SU-DHL-6 (cell line): ENCODE measurements around the gene LHX1.

Source experiments
- H2AFZ ChIP-seq: fragments of 200-600 bp; sonication (generic); 2 replicates; pipeline ENCODE4 v1.6.1; 2014; ENCODE audit warnings: low read depth, mild to moderate bottlenecking, moderate library complexity, mixed read lengths, antibody characterized with exemption, low read length; ENCODE audit not compliant: severe bottlenecking
- H3F3A ChIP-seq: fragments of 200-600 bp; shearing (Covaris generic); 2 replicates; pipeline ENCODE4 v1.6.0; 2016; ENCODE audit warnings: antibody characterized with exemption, mild to moderate bottlenecking; ENCODE audit not compliant: insufficient read depth
- H3K27ac ChIP-seq: fragments of 200-600 bp; sonication (generic); 2 replicates; pipeline ENCODE4 v1.5.1; 2016; ENCODE audit warnings: low read depth, mild to moderate bottlenecking, low read length, moderate library complexity, mixed read lengths
- H3K27me3 ChIP-seq: fragments of 200-600 bp; sonication (generic), shearing (Covaris generic); 2 replicates; pipeline ENCODE4 v1.6.0; 2014; ENCODE audit warnings: mild to moderate bottlenecking, low read length
- H3K36me3 ChIP-seq: fragments of 200-600 bp; sonication (generic); 2 replicates; pipeline ENCODE4 v1.6.1; 2014; ENCODE audit warnings: mild to moderate bottlenecking, low read length, mixed read lengths
- H3K4me2 ChIP-seq: fragments of 300-600, 200-600 bp; shearing (Covaris generic), sonication (generic); 2 replicates; pipeline ENCODE4 v1.6.0; 2014; ENCODE audit warnings: low read length, low read depth, mild to moderate bottlenecking; ENCODE audit not compliant: poor library complexity, severe bottlenecking
- H3K4me3 ChIP-seq: fragments of 200-600 bp; sonication (generic); 2 replicates; pipeline ENCODE4 v1.5.1; 2014; ENCODE audit warnings: antibody characterized with exemption, low read length, mild to moderate bottlenecking, mixed read lengths; ENCODE audit not compliant: insufficient read depth, poor library complexity, severe bottlenecking
- H3K79me2 ChIP-seq: fragments of 200-600 bp; sonication (generic); 2 replicates; pipeline ENCODE4 v1.6.1; 2014; ENCODE audit warnings: mild to moderate bottlenecking, low read length, moderate library complexity; ENCODE audit not compliant: insufficient read depth
- H3K9ac ChIP-seq: fragments of 200-600 bp; sonication (generic); 2 replicates; pipeline ENCODE4 v1.7.0; 2014; ENCODE audit warnings: mild to moderate bottlenecking, low read length
- H3K9me2 ChIP-seq: fragments of 200-600 bp; sonication (generic); replicated peaks from 2 replicates; pipeline ENCODE4 v1.6.1; 2014; ENCODE audit warnings: low read length; ENCODE audit not compliant: insufficient read depth
- H3K9me3 ChIP-seq: fragments of 200-600 bp; sonication (generic); 2 replicates; pipeline ENCODE4 v1.6.1; 2014; ENCODE audit warnings: low read length, mixed read lengths; ENCODE audit not compliant: insufficient read depth
- H4K20me1 ChIP-seq: fragments of 200-600 bp; sonication (generic); 2 replicates; pipeline ENCODE4 v1.6.1; 2014; ENCODE audit warnings: low read depth, mild to moderate bottlenecking, antibody characterized with exemption, low read length, moderate library complexity, mixed read lengths
- CTCF ChIP-seq: fragments of 200-600 bp; sonication (generic); IDR thresholded peaks from one replicate; pipeline ENCODE4 v1.5.1; 2017; ENCODE audit warnings: antibody characterized with exemption, mild to moderate bottlenecking, low read length, moderate library complexity; ENCODE audit not compliant: insufficient read depth, poor library complexity, severe bottlenecking
- EZH2phosphoT487 ChIP-seq: fragments of 200-600 bp; sonication (generic), shearing (Covaris generic); conservative IDR thresholded peaks from 2 replicates; pipeline ENCODE4 v1.6.1; 2018; ENCODE audit warnings: mild to moderate bottlenecking, antibody characterized with exemption, low read length, moderate library complexity, mixed read lengths

Gene LHX1

GRCh38 chr17:36944553-36944952, 7.3 kb downstream of the LHX1 start:
- H3K9ac ChIP-seq: no peak overlapping the region
- H3F3A ChIP-seq: no peaks in the 10 kb centered on the region
- H3K79me2 ChIP-seq: peaks cover 7% of the 10 kb centered on the region
- H3K9me2 ChIP-seq: no peaks in the 10 kb centered on the region
- no peaks in the 10 kb centered on the region for H3K9me3 ChIP-seq
- H3K36me3 ChIP-seq: no peaks in the 10 kb centered on the region
- H3K4me3 ChIP-seq: no peak overlapping the region
- no peak overlapping the region for H3K27ac ChIP-seq
- no peak overlapping the region for H2AFZ ChIP-seq
- TF ChIP-seq CTCF (no peak), EZH2phosphoT487 (no peak)
- H3K27me3 ChIP-seq: no peaks in the 10 kb centered on the region
- no peaks in the 10 kb centered on the region for H4K20me1 ChIP-seq
- no peak overlapping the region for H3K4me2 ChIP-seq

GRCh38 chr17:36945140-36945539, 7.9 kb downstream of the LHX1 start:
- Histone ChIP-seq H3K9me2 (no peaks in the 10 kb centered on the region), H3K4me3 (no peak overlapping the region), H3K9me3 (no peaks in the 10 kb centered on the region), H2AFZ (no peak overlapping the region), H3K4me2 (no peak overlapping the region), H3K27me3 (no peaks in the 10 kb centered on the region), H3K79me2 (peaks cover 12% of the 10 kb centered on the region), H4K20me1 (peaks cover 2% of the 10 kb centered on the region; the same call in 1 of the 2 replicates), H3K36me3 (no peaks in the 10 kb centered on the region), H3K9ac (no peak overlapping the region), H3K27ac (no peak overlapping the region), H3F3A (no peaks in the 10 kb centered on the region)
- TF ChIP-seq EZH2phosphoT487 (no peak), CTCF (no peak)

- Histone ChIP-seq H3K4me2 (no peak overlapping the region), H3K27me3 (no peaks in the 10 kb centered on the region)
Observed at GRCh38 chr17:36945959-36946725, 8.9 kb downstream of the LHX1 start.

More at GRCh38 chr17:36945959-36946725, 8.9 kb downstream of the LHX1 start:
- no peak overlapping the region for H2AFZ ChIP-seq
- no peak overlapping the region for H3K4me3 ChIP-seq
- H3K79me2 ChIP-seq: peaks cover 22% of the 10 kb centered on the region
- no peaks in the 10 kb centered on the region for H3K9me3 ChIP-seq
- no peak overlapping the region for H3K9ac ChIP-seq
- no peaks in the 10 kb centered on the region for H3K9me2 ChIP-seq
- H3K36me3 ChIP-seq: peaks cover under 1% of the 10 kb centered on the region; the same call in 1 of the 2 replicates
- TF ChIP-seq CTCF (no peak), EZH2phosphoT487 (no peak)
- peaks cover 3% of the 10 kb centered on the region; the same call in 1 of the 2 replicates for H4K20me1 ChIP-seq
- H3K27ac ChIP-seq: no peak overlapping the region
- no peaks in the 10 kb centered on the region for H3F3A ChIP-seq
